Tibial nerve (tissue), 4 donors: Measurements from ENCODE around the gene RYR3. TPM values are rescaled to one million over a fixed set of nuclear protein-coding genes. Genes with fewer than 3 reads are reported as not detected.

Source experiments
- DNase-seq, 2 donors: peaks; one replicate each; pipeline ENCODE4 v3.0.0-alpha.2; 2019; ENCODE audit warnings: low spot score in 2 of 2
- H3K27ac ChIP-seq, 4 donors: fragments of 200-600 bp; sonication (generic) in 3 of 4; one replicate each; pipeline ENCODE4 v1.5.1; 2017 to 2019; ENCODE audit warnings: mild to moderate bottlenecking in 1 of 4
- H3K27me3 ChIP-seq, 2 donors: fragments of 200-600 bp; sonication (generic) in 1 of 2; one replicate each; pipeline versions ENCODE4 v1.5.1 to v1.6.0; 2017 to 2019
- H3K36me3 ChIP-seq, 3 donors: fragments of 200-600 bp; sonication (generic); one replicate each; pipeline ENCODE4 v1.5.1; 2018 to 2019
- H3K4me1 ChIP-seq, 4 donors: fragments of 200-600 bp; sonication (generic) in 3 of 4; one replicate each; pipeline ENCODE4 v1.5.1; 2017 to 2019
- H3K4me3 ChIP-seq, 4 donors: fragments of 200-600 bp; sonication (generic) in 3 of 4; one replicate each; pipeline ENCODE4 v1.5.1; 2017 to 2019; ENCODE audit warnings: mild to moderate bottlenecking in 1 of 4, moderate library complexity in 1 of 4
- H3K9me3 ChIP-seq, 4 donors: fragments of 200-600 bp; sonication (generic) in 3 of 4; one replicate each; pipeline ENCODE4 v1.5.1; 2017 to 2019
- CTCF ChIP-seq, 5 experiments: fragments of 200-600 bp in 3 of 5; fragments of 450-650 bp in 2 of 5; sonication (generic) in 3 of 5; IDR thresholded peaks; one replicate each; pipeline ENCODE4 v1.5.1; 2016 to 2019; ENCODE audit warnings: antibody characterized with exemption in 5 of 5, mild to moderate bottlenecking in 3 of 5, moderate library complexity in 2 of 5
- EP300 ChIP-seq, 2 donors: sonication (generic); formaldehyde crosslinking; IDR thresholded peaks; one replicate each; pipeline ENCODE4 v1.6.1; 2017; ENCODE audit warnings: antibody characterized with exemption in 2 of 2, mild to moderate bottlenecking in 1 of 2
- POLR2A ChIP-seq, 2 donors: fragments of 450-650 bp; IDR thresholded peaks; one replicate each; pipeline ENCODE4 v1.6.1; 2017; ENCODE audit warnings: antibody characterized with exemption in 2 of 2, mild to moderate bottlenecking in 2 of 2, moderate library complexity in 2 of 2
- WGBS, 2 donors: methylation state at CpG; one replicate each; pipeline ENCODE4 v1.1.5; 2018; 5-methylcytosine and 5-hydroxymethylcytosine counted together
- total RNA-seq, 4 donors: library from RNA; depleted of rRNA; stranded (reverse); fragments of >200 nt; gene quantifications; one replicate each; pipeline ENCODE4 v1.1.0, GENCODE V29; 2016

Gene RYR3
- total RNA-seq, 4 donors from 2014 or later = 1.2 to 7.0 (median 5.4) TPM

DNA sequence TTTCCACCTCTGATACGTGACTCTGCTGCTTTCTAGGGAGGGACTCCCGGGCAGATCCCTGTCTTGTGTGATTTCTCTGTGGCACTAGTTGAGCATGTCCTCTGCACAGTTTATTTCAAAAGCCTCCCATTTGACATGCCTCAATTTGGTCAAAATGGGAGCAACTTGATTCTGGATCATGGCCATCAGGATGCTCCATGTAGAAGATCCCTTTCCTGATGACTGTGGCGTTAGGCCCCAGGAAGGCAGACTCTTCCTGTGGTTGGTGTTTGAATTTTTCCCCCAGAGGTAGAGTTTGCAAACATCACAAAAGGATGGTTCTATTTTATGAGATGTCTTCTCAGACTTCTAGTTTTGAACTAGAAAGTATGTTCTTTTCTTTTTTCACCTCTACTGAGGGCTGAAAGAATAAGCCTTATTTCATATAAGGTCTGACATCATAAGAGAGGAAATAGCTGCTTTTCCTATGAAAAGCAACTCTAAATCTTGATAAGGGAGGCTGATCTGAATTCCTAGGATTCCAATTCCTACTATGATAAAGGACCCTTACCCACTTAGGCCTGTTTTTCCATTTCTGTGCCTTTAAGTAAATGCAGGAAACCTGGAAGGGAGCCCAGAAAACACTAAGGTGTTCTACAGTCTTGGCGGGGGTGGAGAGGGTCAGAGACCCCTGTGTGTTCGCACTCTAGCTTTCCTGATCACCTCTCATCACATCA, 413.7 kb downstream of the RYR3 start:
- Histone ChIP-seq H3K27me3 (no peaks in the 10 kb centered on the region), H3K36me3 (no peaks in the 10 kb centered on the region), H3K4me3 (no peak overlapping the region), H3K27ac (no peak overlapping the region), H3K9me3 (no peaks in the 10 kb centered on the region), H3K4me1 (no peaks in the 10 kb centered on the region)
- 67 to 73% methylated on average over 5 of the region's 5 CpGs for WGBS, 2 donors
- DNase-seq = no peak
- TF ChIP-seq POLR2A (IDR thresholded peaks at IDR 0.05) (no peak), CTCF (IDR thresholded peaks at IDR 0.05) (no peak), EP300 (IDR thresholded peaks at IDR 0.05) (no peak)

- no peaks in the 10 kb centered on the region for H3K27me3 ChIP-seq
- H3K27ac ChIP-seq = no peak overlapping the region
- H3K9me3 ChIP-seq = no peaks in the 10 kb centered on the region
- H3K4me1 ChIP-seq = no peaks in the 10 kb centered on the region
- TF ChIP-seq CTCF (IDR thresholded peaks at IDR 0.05) (no peak), POLR2A (IDR thresholded peaks at IDR 0.05) (no peak)
- no peaks in the 10 kb centered on the region for H3K36me3 ChIP-seq
- no peak for DNase-seq
- 87 to 90% methylated on average over 4 of the region's 4 CpGs for WGBS, 2 donors
- no peak overlapping the region for H3K4me3 ChIP-seq
These were observed 418.9 kb downstream of the RYR3 start for GRCh38 chr15:33729653-33730052.

DNA sequence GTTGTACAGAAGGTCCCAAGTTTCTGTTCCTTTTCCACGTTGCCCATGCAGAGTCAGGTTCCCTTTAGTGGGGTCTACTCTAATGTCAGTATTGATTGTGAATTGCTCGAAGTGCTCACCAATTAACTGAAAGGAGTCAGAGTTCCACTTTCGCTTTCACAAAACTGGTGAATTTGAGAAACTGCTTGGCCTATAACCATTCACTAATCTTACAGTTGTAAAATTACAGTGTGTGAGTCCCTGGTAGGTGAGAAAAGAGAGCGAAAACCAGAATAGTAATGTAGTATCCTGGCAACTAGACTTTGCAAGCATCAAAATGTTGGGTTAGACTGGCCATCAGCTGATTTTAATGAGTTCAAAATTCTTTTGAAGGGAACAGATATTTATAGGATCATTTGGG, 420.0 kb downstream of the RYR3 start:
- Histone ChIP-seq H3K27ac (no peak overlapping the region), H3K27me3 (no peaks in the 10 kb centered on the region), H3K4me1 (no peaks in the 10 kb centered on the region), H3K4me3 (no peak overlapping the region), H3K36me3 (no peaks in the 10 kb centered on the region), H3K9me3 (no peaks in the 10 kb centered on the region)
- TF ChIP-seq CTCF (IDR thresholded peaks at IDR 0.05) (no peak), POLR2A (IDR thresholded peaks at IDR 0.05) (no peak), EP300 (IDR thresholded peaks at IDR 0.05) (no peak)
- WGBS, 2 donors = 59 to 66% methylated on average over 4 of the region's 4 CpGs
- DNase-seq = no peak

GRCh38 chr15:33735143-33735542, 424.4 kb downstream of the RYR3 start:
- no peaks in the 10 kb centered on the region for H3K27me3 ChIP-seq
- H3K36me3 ChIP-seq = no peaks in the 10 kb centered on the region
- no peak overlapping the region for H3K27ac ChIP-seq
- 7 to 26% methylated on average over 1 of the region's 1 CpG for WGBS, 2 donors
- H3K4me3 ChIP-seq = no peak overlapping the region
- peaks cover 0 to 4% (median 0%) of the 10 kb centered on the region in 4 donors for H3K4me1 ChIP-seq
- H3K9me3 ChIP-seq = no peaks in the 10 kb centered on the region
- TF ChIP-seq EP300 (IDR thresholded peaks at IDR 0.05) (no peak), CTCF (IDR thresholded peaks at IDR 0.05) (no peak), POLR2A (IDR thresholded peaks at IDR 0.05) (no peak)
- DNase-seq = no peak

GRCh38 chr15:33735637-33736247, 425.0 kb downstream of the RYR3 start:
- H3K4me3 ChIP-seq = no peak overlapping the region
- H3K4me1 ChIP-seq = peaks cover 0 to 4% (median 0%) of the 10 kb centered on the region in 4 donors
- H3K9me3 ChIP-seq = no peaks in the 10 kb centered on the region
- TF ChIP-seq CTCF (IDR thresholded peaks at IDR 0.05) (peak in 3 of 5 experiments; percentile 23 to 36 (median 26)), EP300 (IDR thresholded peaks at IDR 0.05) (no peak), POLR2A (IDR thresholded peaks at IDR 0.05) (no peak)
- H3K27ac ChIP-seq = no peak overlapping the region
- H3K27me3 ChIP-seq = no peaks in the 10 kb centered on the region
- 46 to 50% methylated on average over 7 of the region's 7 CpGs for WGBS, 2 donors
- no peaks in the 10 kb centered on the region for H3K36me3 ChIP-seq
- DNase-seq = no peak
